GM06990 (cell line): Measurements from ENCODE around the gene FOXD2.

Experiments
- DNase-seq: peaks from one replicate; pipeline ENCODE4 v3.0.0-alpha.2; 2011; ENCODE audit not compliant: insufficient read length; ENCODE audit errors: extremely low read depth
- H3K27me3 ChIP-seq: replicated peaks from 2 replicates; pipeline ENCODE4 v1.6.0; 2011; ENCODE audit warnings: low read length; ENCODE audit not compliant: control insufficient read depth, insufficient read depth
- H3K36me3 ChIP-seq: 2 replicates; pipeline ENCODE4 v1.5.1; 2011; ENCODE audit warnings: low read length; ENCODE audit not compliant: control insufficient read depth, insufficient read depth
- H3K4me3 ChIP-seq: replicated peaks from 2 replicates; pipeline ENCODE4 v1.5.1; 2011; ENCODE audit warnings: low read depth, mild to moderate bottlenecking, control low read depth, low read length
- TF ChIP-seq, protein P1 (sequence below): IDR thresholded peaks from 2 replicates; pipeline ENCODE4 v1.5.1; 2011; ENCODE audit warnings: low read length, control low read depth, mild to moderate bottlenecking, inconsistent platforms; ENCODE audit not compliant: insufficient read depth, poor library complexity, severe bottlenecking

Gene FOXD2

GRCh38 chr1:47418122-47418521 lies 19.7 kb upstream of the FOXD2 start:
- Histone ChIP-seq H3K36me3 (no peaks in the 10 kb centered on the region), H3K4me3 (no peak overlapping the region), H3K27me3 (no peaks in the 10 kb centered on the region)
- no peak for DNase-seq
- TF ChIP-seq, protein P1, sequence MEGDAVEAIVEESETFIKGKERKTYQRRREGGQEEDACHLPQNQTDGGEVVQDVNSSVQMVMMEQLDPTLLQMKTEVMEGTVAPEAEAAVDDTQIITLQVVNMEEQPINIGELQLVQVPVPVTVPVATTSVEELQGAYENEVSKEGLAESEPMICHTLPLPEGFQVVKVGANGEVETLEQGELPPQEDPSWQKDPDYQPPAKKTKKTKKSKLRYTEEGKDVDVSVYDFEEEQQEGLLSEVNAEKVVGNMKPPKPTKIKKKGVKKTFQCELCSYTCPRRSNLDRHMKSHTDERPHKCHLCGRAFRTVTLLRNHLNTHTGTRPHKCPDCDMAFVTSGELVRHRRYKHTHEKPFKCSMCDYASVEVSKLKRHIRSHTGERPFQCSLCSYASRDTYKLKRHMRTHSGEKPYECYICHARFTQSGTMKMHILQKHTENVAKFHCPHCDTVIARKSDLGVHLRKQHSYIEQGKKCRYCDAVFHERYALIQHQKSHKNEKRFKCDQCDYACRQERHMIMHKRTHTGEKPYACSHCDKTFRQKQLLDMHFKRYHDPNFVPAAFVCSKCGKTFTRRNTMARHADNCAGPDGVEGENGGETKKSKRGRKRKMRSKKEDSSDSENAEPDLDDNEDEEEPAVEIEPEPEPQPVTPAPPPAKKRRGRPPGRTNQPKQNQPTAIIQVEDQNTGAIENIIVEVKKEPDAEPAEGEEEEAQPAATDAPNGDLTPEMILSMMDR = no peak

DNA sequence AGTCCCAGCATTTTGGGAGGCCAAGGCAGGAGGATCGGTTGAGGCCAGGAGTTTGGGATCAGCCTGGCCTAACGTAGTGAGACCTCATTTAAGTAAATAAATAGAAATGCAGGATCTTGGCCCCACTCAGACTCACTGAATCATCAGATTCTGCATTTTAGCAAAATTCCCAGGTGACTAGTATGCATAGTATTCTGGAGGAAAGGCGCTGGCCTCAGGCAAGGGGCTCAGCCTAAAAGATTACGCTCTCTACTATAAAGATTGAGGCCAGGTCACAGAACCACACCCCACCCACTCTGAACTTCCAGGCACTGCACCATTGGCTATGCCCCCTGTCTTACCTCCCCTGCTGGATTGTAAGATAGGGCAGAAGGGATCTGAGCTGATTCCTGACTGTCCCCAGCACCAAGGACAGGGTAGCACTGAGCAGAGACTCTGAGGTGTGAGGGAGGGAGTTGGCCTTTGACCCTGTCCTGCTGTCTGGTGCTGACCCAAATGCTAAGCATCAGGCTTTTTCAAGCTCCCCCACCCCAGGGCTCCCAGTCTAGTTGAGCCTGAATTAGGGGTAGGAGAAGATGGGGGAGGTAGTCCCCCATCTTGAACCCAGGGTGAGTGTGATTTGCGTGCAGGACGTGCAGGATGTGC lies 19.0 kb upstream of the FOXD2 start:
- Histone ChIP-seq H3K4me3 (no peak overlapping the region), H3K27me3 (no peaks in the 10 kb centered on the region), H3K36me3 (no peaks in the 10 kb centered on the region)
- no peak for DNase-seq
- TF ChIP-seq, protein P1 = no peak

GRCh38 chr1:47420547-47420946 lies 17.3 kb upstream of the FOXD2 start:
- no peaks in the 10 kb centered on the region for H3K27me3 ChIP-seq

DNA sequence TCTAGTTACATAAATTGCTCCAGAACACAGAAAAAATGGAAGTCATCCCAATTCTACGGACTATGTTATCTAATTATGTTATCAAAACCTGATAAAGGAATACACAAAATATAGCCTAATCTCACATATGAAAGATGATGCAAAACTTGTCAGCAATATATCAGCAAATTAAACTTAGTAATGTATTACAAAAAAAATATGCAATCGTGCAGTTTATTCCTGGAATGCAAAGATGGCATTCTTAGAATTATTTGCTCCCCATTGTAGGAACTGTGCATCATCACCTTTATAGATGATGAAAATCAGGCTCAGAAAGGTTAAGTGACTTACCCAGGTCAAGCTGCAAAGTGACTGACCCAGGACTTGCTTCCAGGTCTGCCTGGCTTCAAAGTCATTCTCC lies 14.0 kb upstream of the FOXD2 start:
- Histone ChIP-seq H3K27me3 (no peaks in the 10 kb centered on the region), H3K4me3 (no peak overlapping the region), H3K36me3 (no peaks in the 10 kb centered on the region)
- TF ChIP-seq, protein P1 = no peak
- no peak for DNase-seq

More at GRCh38 chr1:47420547-47420946, 17.3 kb upstream of the FOXD2 start:
- no peak for DNase-seq
- TF ChIP-seq, protein P1 = no peak
- no peak overlapping the region for H3K4me3 ChIP-seq
- no peaks in the 10 kb centered on the region for H3K36me3 ChIP-seq

DNA sequence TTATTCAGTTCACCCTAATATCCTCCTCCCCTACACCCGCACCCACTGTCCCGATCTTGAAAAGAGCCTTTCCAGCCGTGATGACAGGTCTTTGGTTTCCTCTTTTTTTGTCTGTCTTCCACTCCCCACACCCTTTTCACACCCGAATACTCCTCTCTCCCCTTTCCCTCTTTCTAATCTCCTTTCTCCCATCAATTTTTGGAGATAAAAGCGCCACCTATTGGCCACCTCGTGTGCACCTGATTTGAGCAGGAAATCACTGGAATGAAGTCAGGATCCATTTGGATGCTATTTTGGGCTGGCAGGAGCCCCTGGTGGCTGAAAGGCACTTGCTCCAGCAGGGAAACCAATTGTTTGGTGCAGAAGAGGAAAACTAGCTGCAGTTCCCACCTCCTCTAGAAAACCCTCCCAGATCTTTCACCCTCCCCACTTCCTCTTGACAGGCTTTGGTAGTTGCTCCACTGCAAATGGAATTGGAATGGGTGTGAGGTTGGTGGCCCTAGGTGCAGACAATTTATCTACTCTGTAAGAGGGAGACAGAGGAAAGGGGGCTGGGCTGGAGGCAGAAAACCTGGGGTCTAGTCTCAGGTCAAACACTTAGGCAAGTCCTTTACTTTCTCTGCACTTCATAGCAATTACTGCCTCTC lies 13.4 kb upstream of the FOXD2 start:
- Histone ChIP-seq H3K36me3 (no peaks in the 10 kb centered on the region), H3K27me3 (no peaks in the 10 kb centered on the region), H3K4me3 (no peak overlapping the region)
- TF ChIP-seq, protein P1 = peak; percentile 75
- DNase-seq = no peak
